GM13977 (cell line): Measurements from ENCODE around the gene WNT10A.
"Not testable (repeated sequence)": the region's sequence is repeated elsewhere in the genome, so short reads cannot be mapped to it uniquely, and the experiment has no call there.

ENCODE experiments used
- DNase-seq: peaks from one replicate; pipeline ENCODE4 v3.0.0; 2012; ENCODE audit warnings: low spot score
- CTCF ChIP-seq: IDR thresholded peaks from 2 replicates; pipeline ENCODE4 v1.5.1; 2012; ENCODE audit warnings: mild to moderate bottlenecking, control low read depth; ENCODE audit not compliant: insufficient read depth; ENCODE audit errors: extremely low read depth, missing control alignments
- in situ Hi-C: fragments of 300-500 bp; cut with MboI; formaldehyde crosslinking; loops from one replicate; pipeline ENCODE4 v1.12.0; 2022; ENCODE audit warnings: low sequenced_read_pairs, low pct_unique_long_range_greater_than_20kb, mixed read lengths, inconsistent platforms; ENCODE audit not compliant: unreplicated experiment

WNT10A gene

DNA sequence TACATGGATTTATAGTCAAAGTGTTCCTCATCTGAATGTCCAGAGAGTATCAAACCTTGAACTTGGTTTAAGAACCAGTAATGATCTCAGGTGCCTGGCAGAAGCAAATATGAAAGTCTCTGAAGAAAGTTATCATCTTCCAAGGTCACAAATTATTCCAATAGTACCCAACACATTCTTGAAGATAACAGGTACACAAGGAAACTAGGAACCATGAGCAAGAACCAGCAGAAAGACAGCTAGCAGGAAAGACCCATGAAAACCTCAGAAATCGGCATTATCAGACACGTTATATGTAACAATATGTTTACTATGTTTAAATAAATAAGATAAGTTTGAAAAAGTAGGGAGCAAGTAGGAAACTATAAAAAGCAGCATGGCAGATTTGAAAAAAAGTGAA is 43.2 kb upstream of the WNT10A start:
- TF ChIP-seq CTCF: no peak
- no peak for DNase-seq
- in situ Hi-C loops: loop anchor here (25.0 kb wide), 1 partner anchor 425 kb away; the partner anchor contains the start of gene VIL1

DNA sequence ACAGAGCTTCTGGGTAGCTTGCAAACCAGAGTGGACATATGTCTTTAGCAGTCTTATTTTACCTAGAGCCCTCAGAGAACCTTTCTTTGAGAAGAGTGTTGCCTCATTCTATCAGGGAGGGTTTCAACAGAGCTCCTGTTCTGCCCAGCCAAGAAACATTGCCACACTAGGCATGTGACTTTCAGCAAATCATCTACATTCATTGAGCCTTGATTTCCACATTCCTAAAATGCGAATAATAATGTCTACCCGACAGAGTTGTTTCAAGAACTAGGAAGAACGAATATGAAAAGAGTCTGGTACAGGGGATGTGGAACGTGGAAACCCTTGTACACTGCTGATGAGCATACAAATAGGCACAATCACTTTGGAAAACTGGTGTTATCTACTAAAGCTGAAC is 41.2 kb upstream of the WNT10A start:
- TF ChIP-seq CTCF: no peak
- in situ Hi-C loops: loop anchor here (25.0 kb wide), 1 partner anchor 427 kb away; the partner anchor contains the start of gene VIL1
- DNase-seq: no peak

- in situ Hi-C loops: loop anchor here (10.0 to 25.0 kb wide), 2 partner anchors 115 to 428 kb away; partner anchors contain the start of gene VIL1
- no peak for DNase-seq
- no peak for TF ChIP-seq CTCF
Measured at GRCh38 chr2:218839888-218840287, 40.8 kb upstream of the WNT10A start.

- DNase-seq: not testable (repeated sequence)
- in situ Hi-C loops: loop anchor here (10.0 to 25.0 kb wide), 2 partner anchors 120 to 432 kb away; partner anchors contain the start of gene VIL1
Measured at GRCh38 chr2:218844334-218844733, 36.3 kb upstream of the WNT10A start.

GRCh38 chr2:218846963-218847362 is 33.7 kb upstream of the WNT10A start:
- in situ Hi-C loops: loop anchor here (10.0 to 25.0 kb wide), 2 partner anchors 122 to 435 kb away; partner anchors contain the start of gene VIL1
- not testable (repeated sequence) for DNase-seq

DNA sequence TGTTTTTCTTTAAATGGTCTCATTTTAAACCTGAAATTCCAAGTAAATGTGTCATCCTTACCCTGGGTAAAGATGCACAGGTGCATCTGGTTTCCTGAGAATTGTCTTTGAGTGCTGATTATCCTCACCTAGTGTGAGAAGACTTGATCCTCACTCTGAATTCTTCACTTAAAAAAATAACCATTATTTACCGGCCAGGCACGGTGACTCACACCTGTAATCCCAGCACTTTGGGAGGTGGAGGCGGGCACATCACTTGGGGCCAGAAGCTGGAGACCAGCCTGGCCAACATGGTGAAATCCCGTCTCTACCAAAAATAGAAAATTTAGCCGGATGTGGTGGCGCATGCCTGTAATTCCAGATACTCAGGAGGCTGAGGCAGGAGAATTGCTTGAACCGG is 30.9 kb upstream of the WNT10A start:
- in situ Hi-C loops: loop anchor here (10.0 to 25.0 kb wide), 2 partner anchors 125 to 437 kb away; partner anchors contain the start of gene VIL1
- DNase-seq: no peak
- no peak for TF ChIP-seq CTCF

DNA sequence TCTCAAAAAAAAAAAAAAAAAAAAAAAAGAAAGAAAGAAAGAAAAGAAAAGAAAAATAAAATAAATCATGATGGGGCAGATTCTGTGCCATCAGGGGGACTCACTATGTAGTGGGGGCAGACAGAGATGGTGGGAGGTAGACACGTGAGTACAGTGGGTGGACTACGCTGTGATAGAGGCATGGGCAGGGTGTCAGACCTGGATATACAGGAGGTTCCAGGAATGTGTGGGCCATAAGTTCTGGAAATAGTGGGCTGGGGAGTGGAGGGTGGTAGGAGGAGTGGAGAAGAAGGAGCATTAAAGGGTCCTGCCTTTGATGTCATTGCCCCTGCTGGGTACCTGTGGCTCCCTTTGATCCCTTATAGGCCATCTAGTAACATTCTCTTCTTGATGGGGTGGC is 29.9 kb upstream of the WNT10A start:
- in situ Hi-C loops: no loop called here
- DNase-seq: no peak
- TF ChIP-seq CTCF: no peak

DNA sequence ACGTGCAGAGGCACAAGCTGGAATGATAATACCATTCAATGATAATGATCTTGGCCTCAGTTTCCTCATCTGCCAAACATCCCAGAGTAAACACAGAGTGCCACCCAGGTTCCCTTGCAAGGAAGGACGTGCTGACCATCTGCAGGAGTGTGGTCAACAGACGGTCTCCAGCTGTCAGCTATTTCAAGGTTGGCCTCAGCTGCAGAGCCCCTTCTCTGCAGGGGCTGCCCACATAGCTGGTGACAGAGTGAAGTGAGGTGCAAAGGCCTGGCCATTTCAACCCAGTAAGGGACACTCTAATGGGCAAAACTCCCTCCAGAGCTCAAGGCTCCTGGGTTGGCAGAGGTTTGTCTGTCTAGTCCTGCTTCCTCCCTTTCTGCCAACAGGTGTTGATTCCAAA is 29.4 kb upstream of the WNT10A start:
- no peak for DNase-seq
- in situ Hi-C loops: no loop called here
- no peak for TF ChIP-seq CTCF
